Liver (tissue), 3 donors: ENCODE data around the gene USP28.

ENCODE experiments used
- EGR1 ChIP-seq, 2 donors: IDR thresholded peaks; 2 replicates each; pipeline ENCODE4 v1.6.1; 2016 to 2018; ENCODE audit warnings: antibody characterized with exemption in 2 of 2, low read depth in 2 of 2
- GABPA ChIP-seq, 2 donors: IDR thresholded peaks in 1 of 2; conservative IDR thresholded peaks in 1 of 2; 2 replicates each; pipeline ENCODE4 v1.6.1; 2016; ENCODE audit warnings: antibody characterized with exemption in 2 of 2, mild to moderate bottlenecking in 1 of 2, moderate library complexity in 1 of 2
- HNF4A ChIP-seq, 2 donors: conservative IDR thresholded peaks; 2 replicates each; pipeline ENCODE4 v1.6.1; 2016; ENCODE audit warnings: antibody characterized with exemption in 2 of 2, mild to moderate bottlenecking in 2 of 2
- SP1 ChIP-seq: IDR thresholded peaks from 2 replicates; pipeline ENCODE4 v1.6.1; 2018; ENCODE audit warnings: antibody characterized with exemption, mild to moderate bottlenecking
- TF ChIP-seq, protein P1 (sequence below): fragments of 150-350 bp; IDR thresholded peaks from 2 replicates; pipeline ENCODE4 v1.5.1; 2017; ENCODE audit warnings: improper control_type of control experiment, low read depth, low read length; ENCODE audit not compliant: missing input control
- TF ChIP-seq, protein P2 (sequence below): IDR thresholded peaks from 2 replicates; pipeline ENCODE4 v1.6.1; 2016; ENCODE audit warnings: antibody characterized with exemption
- TF ChIP-seq, protein P3 (sequence below): IDR thresholded peaks from 2 replicates; pipeline ENCODE4 v1.6.1; 2016; ENCODE audit warnings: antibody characterized with exemption
- donor health status: healthy.
- donor health status: healthy.

DNA sequence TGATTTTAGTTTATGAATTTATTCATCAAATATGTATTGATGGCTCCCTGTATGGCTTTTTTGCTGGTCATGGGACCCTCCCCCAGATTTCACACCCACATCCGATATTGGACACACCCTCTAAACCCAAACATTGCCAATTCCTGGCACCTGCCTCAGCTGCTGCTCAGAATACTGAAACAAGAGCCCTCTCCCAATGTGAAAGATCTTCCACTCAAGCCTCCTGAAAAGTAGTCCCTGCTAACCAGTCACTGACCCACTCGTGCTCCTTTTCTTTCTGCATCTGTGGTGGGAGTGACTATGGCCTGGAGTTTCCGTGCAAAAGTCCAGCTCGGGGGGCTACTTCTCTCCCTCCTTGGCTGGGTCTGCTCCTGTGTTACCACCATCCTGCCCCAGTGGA, 95.9 kb downstream of the USP28 start, which contains the start of gene CLDN25:
- TF ChIP-seq EGR1 (IDR thresholded peaks at IDR 0.05; ENCODE audit: low read depth in 2 of 2) (no peak), GABPA (IDR thresholded peaks at IDR 0.05 in 1 of 2, conservative IDR thresholded peaks at IDR 0.05 in 1 of 2) (no peak), SP1 (no peak), HNF4A (conservative IDR thresholded peaks at IDR 0.05) (no peak)
- TF ChIP-seq, protein P1, sequence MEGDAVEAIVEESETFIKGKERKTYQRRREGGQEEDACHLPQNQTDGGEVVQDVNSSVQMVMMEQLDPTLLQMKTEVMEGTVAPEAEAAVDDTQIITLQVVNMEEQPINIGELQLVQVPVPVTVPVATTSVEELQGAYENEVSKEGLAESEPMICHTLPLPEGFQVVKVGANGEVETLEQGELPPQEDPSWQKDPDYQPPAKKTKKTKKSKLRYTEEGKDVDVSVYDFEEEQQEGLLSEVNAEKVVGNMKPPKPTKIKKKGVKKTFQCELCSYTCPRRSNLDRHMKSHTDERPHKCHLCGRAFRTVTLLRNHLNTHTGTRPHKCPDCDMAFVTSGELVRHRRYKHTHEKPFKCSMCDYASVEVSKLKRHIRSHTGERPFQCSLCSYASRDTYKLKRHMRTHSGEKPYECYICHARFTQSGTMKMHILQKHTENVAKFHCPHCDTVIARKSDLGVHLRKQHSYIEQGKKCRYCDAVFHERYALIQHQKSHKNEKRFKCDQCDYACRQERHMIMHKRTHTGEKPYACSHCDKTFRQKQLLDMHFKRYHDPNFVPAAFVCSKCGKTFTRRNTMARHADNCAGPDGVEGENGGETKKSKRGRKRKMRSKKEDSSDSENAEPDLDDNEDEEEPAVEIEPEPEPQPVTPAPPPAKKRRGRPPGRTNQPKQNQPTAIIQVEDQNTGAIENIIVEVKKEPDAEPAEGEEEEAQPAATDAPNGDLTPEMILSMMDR: no peak
- TF ChIP-seq, protein P2, sequence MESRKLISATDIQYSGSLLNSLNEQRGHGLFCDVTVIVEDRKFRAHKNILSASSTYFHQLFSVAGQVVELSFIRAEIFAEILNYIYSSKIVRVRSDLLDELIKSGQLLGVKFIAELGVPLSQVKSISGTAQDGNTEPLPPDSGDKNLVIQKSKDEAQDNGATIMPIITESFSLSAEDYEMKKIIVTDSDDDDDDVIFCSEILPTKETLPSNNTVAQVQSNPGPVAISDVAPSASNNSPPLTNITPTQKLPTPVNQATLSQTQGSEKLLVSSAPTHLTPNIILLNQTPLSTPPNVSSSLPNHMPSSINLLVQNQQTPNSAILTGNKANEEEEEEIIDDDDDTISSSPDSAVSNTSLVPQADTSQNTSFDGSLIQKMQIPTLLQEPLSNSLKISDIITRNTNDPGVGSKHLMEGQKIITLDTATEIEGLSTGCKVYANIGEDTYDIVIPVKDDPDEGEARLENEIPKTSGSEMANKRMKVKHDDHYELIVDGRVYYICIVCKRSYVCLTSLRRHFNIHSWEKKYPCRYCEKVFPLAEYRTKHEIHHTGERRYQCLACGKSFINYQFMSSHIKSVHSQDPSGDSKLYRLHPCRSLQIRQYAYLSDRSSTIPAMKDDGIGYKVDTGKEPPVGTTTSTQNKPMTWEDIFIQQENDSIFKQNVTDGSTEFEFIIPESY: no peak
- TF ChIP-seq, protein P3, sequence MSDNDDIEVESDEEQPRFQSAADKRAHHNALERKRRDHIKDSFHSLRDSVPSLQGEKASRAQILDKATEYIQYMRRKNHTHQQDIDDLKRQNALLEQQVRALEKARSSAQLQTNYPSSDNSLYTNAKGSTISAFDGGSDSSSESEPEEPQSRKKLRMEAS: no peak
